Measurements from ENCODE around the gene NEDD4L. TPM values are rescaled to one million over a fixed set of nuclear protein-coding genes. Genes with fewer than 3 reads are reported as not detected.

NEDD4L gene
- total and polyA plus RNA-seq, 10 of the 15 experiments (the other 5 are each of a cell fraction or from before 2014, with no cell fraction given): 7.4 to 24.0 (median 17.7) TPM

GRCh38 chr18:58272779-58273435 lies 228.9 kb downstream of the NEDD4L start:
- no peak overlapping the region for H3K4me3 ChIP-seq
- peaks cover 4% of the 10 kb centered on the region; the same call in 1 of the 2 replicates for H3K4me1 ChIP-seq (ENCODE audit: control insufficient read depth, insufficient read depth, low read length)
- DNase-seq (ENCODE audit: low read depth, low spot score) (no peak), FAIRE-seq (no peak), ATAC-seq (no peak)
- no TSS peak for BruUV-seq (replicated peaks)
- SMC1A ChIA-PET (ENCODE audit: uncharacterized antibody, unreplicated experiment): interaction anchor here (0.7 to 2.3 kb wide), 8 partner anchors 8 to 45 kb away, joined by 3 to 9 read pairs (median 4); no protein-coding TSS in a partner anchor
- no peak overlapping the region for H3K27ac ChIP-seq (ENCODE audit: control insufficient read depth, insufficient read depth)
- 79% methylated on average over 7 of the region's 7 CpGs for WGBS (ENCODE audit: insufficient coverage, insufficient replicate concordance, low lambda C conversion rate, missing lambda C conversion rate)
- no peaks in the 10 kb centered on the region for H3K79me2 ChIP-seq (ENCODE audit: control insufficient read depth, insufficient read depth, low read length)
- in situ Hi-C loops (cut with MboI) (no loop called here), intact Hi-C loops (cut with micrococcal nuclease; ENCODE audit: unreplicated experiment) (no loop called here)
- TF ChIP-seq SMAD5 (IDR thresholded peaks at IDR 0.05; ENCODE audit: low read depth) (no peak), PAX5 (IDR thresholded peaks at IDR 0.05; ENCODE audit: borderline replicate concordance, low read depth, low read length) (no peak), CHD2 (IDR thresholded peaks at IDR 0.05; ENCODE audit: borderline replicate concordance, low read depth, low read length) (no peak), IKZF1 (conservative IDR thresholded peaks at IDR 0.05) (no peak), BCL11A (IDR thresholded peaks at IDR 0.05; ENCODE audit: low read depth, low read length) (no peak), KLF5 (IDR thresholded peaks at IDR 0.05; ENCODE audit: partially characterized antibody) (no peak), HCFC1 (IDR thresholded peaks at IDR 0.05; ENCODE audit: low read length) (no peak), ZBTB11 (CRISPR knock-in tag; IDR thresholded peaks at IDR 0.05) (no peak), GATAD2B (conservative IDR thresholded peaks at IDR 0.05; ENCODE audit: low read depth) (no peak), CREM (IDR thresholded peaks at IDR 0.05; ENCODE audit: low read depth) (0 out of 2 replicates have a peak, but pooled peaks have one; percentile 12), YY1 (IDR thresholded peaks at IDR 0.05; ENCODE audit: low read depth, low read length) (no peak), EED (IDR thresholded peaks at IDR 0.05; ENCODE audit: low read depth) (peak; percentile 68), TCF3 (IDR thresholded peaks at IDR 0.05; ENCODE audit: borderline replicate concordance, insufficient read depth, low read depth, low read length) (no peak)
- TF ChIP-seq, protein P1, sequence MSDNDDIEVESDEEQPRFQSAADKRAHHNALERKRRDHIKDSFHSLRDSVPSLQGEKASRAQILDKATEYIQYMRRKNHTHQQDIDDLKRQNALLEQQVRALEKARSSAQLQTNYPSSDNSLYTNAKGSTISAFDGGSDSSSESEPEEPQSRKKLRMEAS (IDR thresholded peaks at IDR 0.05; ENCODE audit: low read depth, low read length): no peak
- TF ChIP-seq, protein P2, sequence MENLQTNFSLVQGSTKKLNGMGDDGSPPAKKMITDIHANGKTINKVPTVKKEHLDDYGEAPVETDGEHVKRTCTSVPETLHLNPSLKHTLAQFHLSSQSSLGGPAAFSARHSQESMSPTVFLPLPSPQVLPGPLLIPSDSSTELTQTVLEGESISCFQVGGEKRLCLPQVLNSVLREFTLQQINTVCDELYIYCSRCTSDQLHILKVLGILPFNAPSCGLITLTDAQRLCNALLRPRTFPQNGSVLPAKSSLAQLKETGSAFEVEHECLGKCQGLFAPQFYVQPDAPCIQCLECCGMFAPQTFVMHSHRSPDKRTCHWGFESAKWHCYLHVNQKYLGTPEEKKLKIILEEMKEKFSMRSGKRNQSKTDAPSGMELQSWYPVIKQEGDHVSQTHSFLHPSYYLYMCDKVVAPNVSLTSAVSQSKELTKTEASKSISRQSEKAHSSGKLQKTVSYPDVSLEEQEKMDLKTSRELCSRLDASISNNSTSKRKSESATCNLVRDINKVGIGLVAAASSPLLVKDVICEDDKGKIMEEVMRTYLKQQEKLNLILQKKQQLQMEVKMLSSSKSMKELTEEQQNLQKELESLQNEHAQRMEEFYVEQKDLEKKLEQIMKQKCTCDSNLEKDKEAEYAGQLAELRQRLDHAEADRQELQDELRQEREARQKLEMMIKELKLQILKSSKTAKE (IDR thresholded peaks at IDR 0.05; ENCODE audit: low read depth, poor library complexity, severe bottlenecking): no peak
- POLR2A ChIA-PET: interaction anchor here (0.9 kb wide), 1 partner anchor 67 kb away, joined by 3 read pairs; no protein-coding TSS in a partner anchor
- H2AFZ ChIP-seq (ENCODE audit: control insufficient read depth, low read depth, low read length): no peak overlapping the region
- no peak overlapping the region for H3K4me2 ChIP-seq (ENCODE audit: control insufficient read depth, insufficient read depth)
- H3K36me3 ChIP-seq (ENCODE audit: control insufficient read depth in 2 of 2, insufficient read depth in 2 of 2, low read length in 1 of 2): no peaks in the 10 kb centered on the region
- no peaks in the 10 kb centered on the region for H3K27me3 ChIP-seq (replicated peaks in 1 of 2; ENCODE audit: control insufficient read depth in 2 of 2, insufficient read depth in 2 of 2, low read length in 1 of 2)
- CTCF ChIA-PET: interaction anchor here (1.1 to 2.1 kb wide), 5 partner anchors 8 to 137 kb away, joined by 3 to 6 read pairs (median 4); no protein-coding TSS in a partner anchor
- RAD21 ChIA-PET (ENCODE audit: unreplicated experiment): interaction anchor here (0.8 to 1.4 kb wide), 3 partner anchors 13 to 49 kb away, joined by 3 to 4 read pairs (median 4); no protein-coding TSS in a partner anchor
- no peaks in the 10 kb centered on the region for H4K20me1 ChIP-seq (ENCODE audit: control insufficient read depth, insufficient read depth)
- no peaks in the 10 kb centered on the region for H3K9me3 ChIP-seq (replicated peaks; ENCODE audit: control insufficient read depth, insufficient read depth, low read length)
- no peak overlapping the region for H3K9ac ChIP-seq (ENCODE audit: control insufficient read depth, insufficient read depth, low read length)
